Measurements from ENCODE around the gene PKM.
"Not testable (repeated sequence)": the region's sequence is repeated elsewhere in the genome, so short reads cannot be mapped to it uniquely, and the experiment has no call there.

Gene PKM

GRCh38 chr15:72174551-72175165 is 56.3 kb downstream of the PKM start:
- DNase-seq: no peak

DNA sequence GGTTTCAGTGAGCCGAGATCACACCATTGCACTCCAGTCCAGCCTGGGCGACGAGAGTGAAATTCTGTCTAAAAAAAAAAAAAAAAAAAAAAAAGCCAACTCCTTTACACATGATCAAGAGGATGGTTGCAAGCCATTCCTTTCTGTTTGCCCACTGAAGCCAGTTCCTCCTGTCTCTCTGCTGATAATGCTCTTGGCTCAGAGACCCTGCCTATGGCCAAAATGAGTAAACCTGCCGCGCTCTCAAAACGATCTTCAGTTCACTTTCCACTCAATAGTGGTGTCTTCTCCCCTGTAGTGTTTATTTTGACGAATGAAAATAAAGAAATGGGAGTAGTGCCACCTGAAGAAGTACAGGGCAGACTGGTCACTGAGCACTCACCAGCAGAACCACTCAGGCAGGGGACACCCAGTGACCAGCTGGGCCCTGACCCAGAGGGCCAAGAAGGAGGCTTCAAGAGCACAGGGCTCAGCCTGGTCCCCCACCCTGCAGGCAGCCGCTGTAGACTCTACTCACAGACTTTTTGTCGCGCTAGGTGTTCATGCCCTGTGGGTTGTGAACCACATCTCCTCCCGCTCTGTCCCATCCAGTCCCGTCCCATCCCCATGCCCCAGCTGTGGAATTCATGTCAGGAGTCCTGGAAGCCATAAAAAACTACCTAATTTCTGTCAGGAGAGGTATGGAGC is 57.0 kb downstream of the PKM start:
- no peak for DNase-seq

- DNase-seq: no peak
Observed at GRCh38 chr15:72173401-72173800, 57.6 kb downstream of the PKM start.

DNA sequence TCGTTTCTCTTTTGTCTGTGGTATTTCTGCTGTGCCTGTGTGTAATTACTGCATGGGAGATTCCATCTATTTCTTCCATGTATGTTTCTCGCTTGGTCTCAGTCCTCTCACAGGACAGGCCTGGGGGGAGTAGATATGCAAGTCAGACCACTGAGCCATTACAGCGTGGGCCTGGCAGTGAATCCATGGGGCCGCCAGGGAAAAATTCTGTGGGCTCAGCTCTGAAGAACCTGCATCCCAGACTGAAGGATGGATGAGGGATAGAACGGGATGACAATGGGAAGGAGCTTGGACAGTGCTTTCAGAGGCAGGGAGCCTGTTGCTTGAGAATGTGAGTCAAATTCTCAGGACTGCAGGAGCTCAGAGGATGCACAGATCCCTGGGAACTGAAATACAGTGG is 58.2 kb downstream of the PKM start:
- no peak for DNase-seq

- not testable (repeated sequence) for DNase-seq
Observed at GRCh38 chr15:72171978-72172377, 59.0 kb downstream of the PKM start.

DNA sequence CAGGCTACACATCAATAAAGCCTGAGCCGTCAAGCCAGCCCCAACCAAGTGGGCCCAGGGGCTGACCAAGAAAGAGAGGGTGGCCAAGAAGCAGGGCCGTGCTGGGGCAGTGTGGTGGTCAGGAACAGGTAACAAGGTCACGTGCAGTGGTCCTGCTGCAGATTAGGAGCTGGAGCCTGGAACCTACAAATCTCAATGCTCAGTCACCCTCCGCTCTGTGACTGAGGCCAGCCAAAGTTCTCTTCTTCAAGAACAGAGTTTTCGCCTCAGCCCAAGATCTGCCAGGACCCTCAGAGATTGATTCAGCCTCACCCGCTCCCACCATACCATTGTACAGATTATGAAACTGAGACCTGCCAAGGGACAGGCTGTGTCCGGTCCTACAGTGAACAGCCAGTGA is 60.3 kb downstream of the PKM start:
- no peak for DNase-seq

DNA sequence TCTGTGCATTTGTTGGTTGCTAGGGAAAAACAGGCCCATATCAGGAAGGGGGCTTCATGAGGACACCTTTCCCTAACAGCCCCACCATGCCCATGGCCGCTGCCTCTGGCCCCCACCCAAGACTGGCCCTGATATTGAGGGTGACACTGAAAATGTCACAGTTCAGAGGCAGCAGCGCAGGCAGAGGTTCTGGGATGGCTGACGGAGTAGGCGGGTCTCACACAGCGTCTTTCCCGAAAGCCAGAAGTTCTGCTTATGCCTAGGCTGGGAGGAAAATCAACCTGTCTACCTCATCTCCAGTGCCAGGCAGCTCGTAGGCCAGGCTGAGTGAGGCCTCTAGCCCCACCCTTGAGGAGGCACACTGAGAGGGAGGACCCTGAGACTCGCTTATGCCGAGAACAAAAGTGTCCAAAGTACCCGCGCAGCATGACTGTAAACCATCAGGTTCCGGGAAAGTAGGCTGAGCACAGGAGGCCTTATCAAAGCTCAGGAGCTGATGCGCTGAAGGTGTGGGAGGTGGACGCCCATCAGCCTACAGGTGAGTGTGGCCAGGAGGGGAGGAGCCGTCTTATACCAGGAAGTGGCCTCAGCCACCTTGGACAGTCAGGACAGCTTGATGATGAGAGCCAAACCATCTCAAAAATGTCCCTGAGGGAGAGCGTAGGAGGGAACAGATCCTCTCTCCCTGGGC is 60.9 kb downstream of the PKM start:
- no peak for DNase-seq

- DNase-seq: no peak
Observed at GRCh38 chr15:72169236-72169920, 61.6 kb downstream of the PKM start.

- no peak for DNase-seq
Observed at GRCh38 chr15:72168808-72169190, 62.2 kb downstream of the PKM start.

GRCh38 chr15:72168131-72168807 is 62.7 kb downstream of the PKM start:
- DNase-seq: no peak

DNA sequence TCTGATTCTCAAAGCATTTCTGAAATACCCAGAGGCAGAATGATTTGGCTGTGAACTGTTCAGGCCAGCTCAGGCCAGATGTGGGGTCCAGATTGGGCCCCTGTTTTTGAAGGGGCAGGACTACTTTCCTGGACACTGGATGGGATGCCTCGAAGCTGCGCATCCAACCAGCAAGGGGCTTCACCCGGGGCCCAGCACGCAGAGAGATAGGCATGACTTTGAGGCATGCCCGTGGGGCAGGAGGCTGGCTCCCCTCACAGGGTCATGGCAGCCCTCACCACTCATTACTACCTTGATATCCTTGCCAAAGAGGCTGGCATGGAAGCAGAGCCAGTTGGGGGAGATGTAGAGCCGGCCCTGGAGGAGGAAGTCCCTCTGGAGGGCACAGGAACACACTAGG is 63.5 kb downstream of the PKM start:
- no peak for DNase-seq

DNA sequence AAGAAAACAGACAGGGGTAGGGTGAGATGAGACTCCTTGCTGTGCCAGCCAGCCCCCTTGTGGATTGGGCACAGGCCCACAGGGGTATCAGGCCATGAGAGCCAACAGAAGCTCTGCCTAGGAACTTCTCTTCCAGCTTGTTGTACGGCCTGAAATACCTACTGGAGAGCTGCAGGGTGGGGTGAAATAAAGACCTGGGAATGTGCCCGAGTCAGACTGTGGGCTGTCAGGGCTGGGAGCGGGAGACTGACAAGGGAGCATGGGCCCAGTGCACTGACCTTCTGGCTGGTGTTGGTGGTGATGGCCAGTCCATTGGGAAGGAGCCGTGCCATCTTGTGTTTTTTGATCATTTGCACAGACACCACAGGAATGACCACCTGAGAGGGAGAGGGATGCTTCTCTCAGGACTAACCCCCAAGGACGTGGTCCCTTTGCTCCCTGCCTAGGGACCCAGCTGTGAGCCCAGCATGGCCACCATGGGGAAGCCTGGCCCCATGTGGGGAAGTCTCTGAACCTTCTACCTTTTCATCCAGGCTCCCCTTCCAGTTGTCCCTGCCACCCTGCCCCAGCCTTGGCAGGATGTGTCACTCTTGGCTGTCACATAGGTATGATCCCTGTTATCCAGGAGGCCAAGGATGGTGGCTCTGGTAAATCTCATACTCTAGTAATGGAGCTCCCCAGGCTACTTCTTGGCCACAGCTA is 64.1 kb downstream of the PKM start:
- DNase-seq: no peak

DNA sequence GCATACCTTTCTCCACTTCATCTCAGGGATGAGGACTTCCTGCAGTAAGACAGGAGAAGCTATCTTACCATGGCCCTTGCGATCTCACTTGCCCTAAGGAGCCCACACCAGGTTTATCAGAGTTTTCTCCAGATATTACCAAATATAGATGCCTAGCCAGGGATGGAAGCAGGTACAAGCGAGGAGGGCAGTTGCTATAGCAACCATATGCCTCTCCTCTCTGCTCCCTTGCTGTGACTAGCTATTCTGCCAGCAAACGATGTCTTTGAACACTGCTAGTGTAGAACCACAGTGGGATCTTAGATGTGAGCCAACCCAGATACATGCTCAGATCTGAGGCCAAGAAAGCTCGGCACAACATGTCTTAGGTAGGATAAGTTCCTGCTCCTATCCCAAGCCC is 67.3 kb downstream of the PKM start:
- no peak for DNase-seq

DNA sequence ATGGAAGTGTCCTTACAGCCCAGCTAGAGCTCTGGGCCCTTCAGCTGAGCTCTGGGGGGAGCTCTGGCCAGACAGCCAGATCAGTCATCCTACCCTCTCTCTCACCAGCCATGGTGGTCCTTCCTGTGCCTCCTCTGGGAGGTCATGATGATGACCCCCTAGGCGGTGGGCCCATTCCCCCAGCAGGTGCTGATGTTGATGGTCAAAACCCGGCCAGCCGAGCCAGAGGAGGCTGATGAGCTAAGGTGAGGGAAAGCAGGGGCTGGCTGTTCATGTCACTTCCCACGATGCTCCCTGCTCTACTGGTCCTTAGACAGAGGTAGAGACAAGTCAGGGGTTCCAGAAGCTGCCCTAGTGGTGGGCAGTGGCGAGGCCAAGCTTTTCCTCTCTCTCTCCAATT is 68.4 kb downstream of the PKM start:
- no peak for DNase-seq

DNA sequence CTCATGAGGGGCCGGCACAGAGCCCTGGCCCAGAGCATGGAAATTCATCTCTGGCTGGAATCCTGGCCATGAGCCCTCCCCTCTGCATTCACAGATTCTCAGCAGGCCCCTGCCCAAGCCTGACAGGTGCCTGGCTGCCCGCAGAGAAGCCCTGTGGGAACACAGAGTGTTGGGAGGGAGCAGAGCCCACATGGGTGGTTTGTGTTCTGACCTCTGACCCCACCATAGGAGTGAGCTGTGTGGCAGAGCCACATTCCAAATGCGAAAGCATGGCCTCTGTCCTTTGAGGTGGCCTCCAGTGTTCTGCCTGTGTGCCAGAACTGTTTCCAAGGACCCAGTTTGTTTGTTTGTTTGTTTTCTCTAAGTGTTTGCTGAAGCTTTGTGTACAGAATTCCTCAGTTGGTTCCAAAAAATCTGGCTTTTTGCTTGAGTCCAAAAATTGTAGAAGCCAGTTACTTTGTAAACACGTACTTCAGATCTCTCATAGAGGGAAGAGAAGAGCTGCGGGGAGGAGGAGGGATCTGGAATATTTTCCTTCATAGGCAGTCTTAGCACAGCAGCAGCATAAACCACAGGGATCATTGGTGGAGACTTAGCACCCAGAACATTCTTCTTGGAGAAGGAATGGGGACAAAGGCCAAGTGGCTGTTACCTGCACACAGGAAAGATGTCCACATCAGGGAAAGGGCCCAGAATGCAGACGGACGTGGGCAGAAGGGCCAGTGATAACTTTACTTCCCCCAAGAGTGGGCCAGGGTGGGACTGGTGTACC is 69.4 kb downstream of the PKM start:
- no peak for DNase-seq

DNA sequence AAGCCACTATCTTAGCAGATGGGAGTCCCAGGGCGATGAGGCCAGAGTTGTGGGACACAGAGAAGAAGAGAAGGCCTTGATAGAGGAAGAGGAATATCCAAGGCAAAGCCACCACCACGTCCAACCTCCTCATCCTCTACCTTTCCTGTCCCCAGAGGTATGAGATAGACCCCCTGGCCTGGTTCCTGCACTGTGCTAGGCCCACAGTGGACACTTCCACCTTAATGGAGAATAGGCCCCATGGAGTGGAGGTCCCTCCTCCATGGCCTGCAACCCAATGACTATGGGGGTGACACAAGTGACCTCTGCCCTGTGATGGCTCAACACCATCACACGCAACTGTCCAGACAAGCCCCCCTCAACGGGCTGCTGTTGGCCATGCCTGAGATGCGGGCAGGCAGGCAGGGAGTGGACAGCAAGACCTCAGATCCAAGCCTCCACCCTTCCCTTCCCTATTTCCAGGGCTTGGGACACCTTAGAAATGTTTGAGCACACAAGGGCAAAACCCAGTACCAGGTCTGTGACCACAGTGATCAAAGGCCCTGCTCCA is 70.2 kb downstream of the PKM start:
- no peak for DNase-seq

DNA sequence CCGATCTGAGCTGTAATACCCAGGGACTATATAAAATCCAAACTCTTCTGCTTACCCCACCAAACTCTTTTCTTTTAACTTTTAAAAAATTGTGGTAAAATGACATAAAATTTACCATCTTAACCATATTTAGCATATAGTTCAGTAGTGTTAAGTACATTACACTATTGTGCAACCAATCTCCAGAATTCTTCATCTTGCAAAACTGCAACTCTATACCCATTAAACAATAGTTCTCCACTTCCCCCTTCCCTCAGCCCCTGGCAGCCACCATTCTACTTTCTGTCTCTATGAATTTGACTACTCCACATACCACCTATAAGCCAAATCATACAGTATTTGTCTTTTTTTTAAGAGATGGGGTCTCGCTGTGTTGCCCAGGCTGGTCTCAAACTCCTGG is 74.1 kb downstream of the PKM start:
- DNase-seq: no peak

- DNase-seq: peak; percentile 85
Observed at GRCh38 chr15:72155635-72156616, 75.1 kb downstream of the PKM start.

DNA sequence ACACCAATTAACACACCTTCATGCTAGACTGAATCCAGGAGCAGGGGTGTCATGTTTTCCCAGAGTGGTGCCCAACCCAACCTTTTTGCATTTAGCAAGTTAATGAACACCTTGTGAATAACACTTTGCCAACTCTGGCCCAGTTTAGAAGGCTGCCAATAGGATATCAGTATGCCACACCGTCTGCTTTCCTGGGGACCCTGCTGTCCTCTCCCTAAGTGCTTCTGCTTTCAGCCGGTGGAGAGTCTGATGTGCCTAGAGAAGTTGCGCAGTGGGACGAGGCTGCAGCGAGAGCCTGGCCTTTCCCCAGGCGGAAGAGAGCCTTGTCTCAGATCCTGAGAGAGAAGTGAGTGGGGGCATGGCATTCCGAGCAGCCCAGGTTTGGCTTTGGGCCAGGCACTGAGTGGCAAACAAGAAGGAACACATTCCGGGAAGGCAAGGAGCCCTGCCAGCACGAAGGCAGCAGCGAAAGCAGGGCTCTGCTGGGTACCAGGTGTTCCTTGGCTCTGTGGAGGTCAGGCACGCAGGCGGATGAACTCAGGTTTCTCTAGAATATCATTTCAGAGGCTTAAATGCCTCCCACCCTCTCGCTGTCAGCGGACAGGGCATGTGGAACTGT is 75.9 kb downstream of the PKM start:
- DNase-seq: no peak

DNA sequence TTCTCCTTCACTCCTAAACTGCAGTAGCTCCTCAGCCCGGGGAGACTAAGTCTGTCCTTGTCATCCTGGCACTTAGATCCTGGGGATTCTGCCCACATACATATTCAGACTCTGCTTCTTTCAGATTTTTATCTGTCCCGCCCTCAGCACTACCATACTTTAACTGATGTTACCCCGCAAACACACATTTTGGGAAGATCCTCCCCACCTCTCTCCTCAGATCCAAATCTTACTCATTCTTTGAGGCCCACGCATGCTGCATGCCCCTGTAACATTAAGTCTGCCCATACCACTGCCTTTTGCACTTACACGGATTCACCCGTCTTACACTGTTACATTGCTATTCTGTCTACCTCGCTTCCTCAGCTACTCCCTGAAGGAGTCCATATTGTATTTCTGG is 76.7 kb downstream of the PKM start:
- no peak for DNase-seq

Data from stimulated activated CD4-positive, alpha-beta T cell treated with anti-CD3 and anti-CD28 coated beads, Interleukin-4, amount 100 ng/mL, for 24 hours (primary cell).